ENCODE results near the gene ZNF813.
A peak's percentile ranks its signal among the peaks of the same experiment; 100 is the strongest.
"Not testable (repeated sequence)": the region's sequence is repeated elsewhere in the genome, so short reads cannot be mapped to it uniquely, and the experiment has no call there.

The ZNF813 gene

GRCh38 chr19:53467485-53468262, at the start of gene ZNF813:
Gene ZNF813 (plus strand): TSS chr19:53467733. CDS start chr19:53483823, 16,090 bp downstream.
- DNase-seq: peak; percentile 95

DNA sequence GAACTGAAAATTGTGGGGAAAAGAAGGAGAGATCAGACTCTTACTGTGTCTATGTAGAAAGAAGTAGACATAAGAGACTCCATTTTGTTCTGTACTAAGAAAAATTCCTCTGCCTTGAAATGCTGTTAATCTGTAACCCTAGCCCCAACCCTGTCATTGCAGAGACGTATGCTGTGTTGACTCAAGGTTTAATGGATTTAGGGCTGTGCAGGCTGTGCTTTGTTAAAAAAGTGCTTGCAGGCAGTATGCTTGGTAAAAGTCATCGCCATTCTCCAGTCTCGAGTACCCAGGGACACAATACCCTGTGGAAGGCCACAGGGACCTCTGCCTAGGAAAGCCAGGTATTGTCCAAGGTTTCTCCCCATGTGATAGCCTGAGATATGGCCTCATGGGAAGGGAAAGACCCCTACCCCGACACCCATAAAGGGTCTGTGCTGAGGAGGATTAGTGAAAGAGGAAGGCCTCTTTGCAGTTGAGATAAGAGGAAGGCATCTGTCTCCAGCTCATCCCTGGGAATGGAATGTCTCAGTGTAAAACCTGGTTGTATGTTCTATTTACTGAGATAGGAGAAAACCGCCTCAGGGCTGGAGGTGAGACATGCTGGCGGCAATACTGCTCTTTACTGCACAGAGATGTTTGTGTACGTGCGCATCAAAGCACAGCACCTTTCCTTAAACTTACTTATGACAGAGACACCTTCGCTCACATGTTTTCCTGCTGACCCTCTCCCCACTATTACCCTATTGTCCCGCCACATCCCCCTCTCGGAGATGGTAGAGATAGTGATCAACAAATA, 46.8 kb upstream of the ZNF813 start:
- peak; percentile 50 for DNase-seq

DNA sequence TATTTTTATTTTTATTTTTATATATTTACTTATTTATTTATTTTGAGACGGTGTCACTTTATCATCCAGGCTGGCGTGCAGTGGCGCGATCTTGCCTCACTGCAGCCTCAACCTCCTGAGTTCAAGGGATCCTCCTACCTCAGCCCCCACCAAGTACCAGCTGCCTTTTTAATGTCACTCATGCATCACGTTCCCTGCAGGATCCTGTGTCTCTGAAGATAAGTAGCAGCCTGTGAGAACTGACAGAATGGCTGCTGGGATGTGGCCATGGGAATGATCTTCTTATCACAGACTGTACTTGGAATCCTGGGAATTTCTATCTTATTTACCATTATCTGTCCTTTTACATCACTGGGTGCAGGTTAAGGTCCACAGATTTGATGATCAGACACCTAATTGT, 45.0 kb upstream of the ZNF813 start:
- DNase-seq: peak; percentile 67

GRCh38 chr19:53423074-53423473, 44.5 kb upstream of the ZNF813 start:
- peak; percentile 52 for DNase-seq

GRCh38 chr19:53423680-53424079, 43.9 kb upstream of the ZNF813 start:
- DNase-seq: peak; percentile 54

GRCh38 chr19:53424968-53425597, 42.5 kb upstream of the ZNF813 start:
- peak; percentile 69 for DNase-seq

- peak; percentile 98 for DNase-seq
Observed at GRCh38 chr19:53431399-53432087, 36.0 kb upstream of the ZNF813 start, which contains the start of gene ZNF761. Gene ZNF761 (plus strand): TSS chr19:53431984. CDS start chr19:53447269, 15,285 bp downstream.

- DNase-seq: peak; percentile 56
Observed at GRCh38 chr19:53432088-53432661, 35.4 kb upstream of the ZNF813 start.

DNA sequence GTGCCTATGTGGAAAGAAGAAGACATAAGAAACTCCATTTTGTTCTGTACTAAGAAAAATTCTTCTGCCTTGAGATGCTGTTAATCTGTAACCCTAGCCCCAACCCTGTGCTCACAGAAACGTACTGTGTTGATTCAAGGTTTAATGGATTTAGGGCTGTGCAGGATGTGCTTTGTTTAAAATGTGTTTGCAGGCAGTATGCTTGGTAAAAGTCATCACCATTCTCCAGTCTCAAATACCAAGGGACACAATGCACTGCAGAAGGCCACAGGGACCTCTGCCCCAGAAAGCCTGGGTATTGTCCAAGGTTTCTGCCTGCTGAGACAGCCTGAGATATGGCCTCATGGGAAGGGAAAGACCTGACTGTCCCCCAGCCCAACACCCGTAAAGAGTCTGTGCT, 23.7 kb upstream of the ZNF813 start:
- DNase-seq: not testable (repeated sequence)

GRCh38 chr19:53447196-53447595, 20.3 kb upstream of the ZNF813 start:
- not testable (repeated sequence) for DNase-seq

DNA sequence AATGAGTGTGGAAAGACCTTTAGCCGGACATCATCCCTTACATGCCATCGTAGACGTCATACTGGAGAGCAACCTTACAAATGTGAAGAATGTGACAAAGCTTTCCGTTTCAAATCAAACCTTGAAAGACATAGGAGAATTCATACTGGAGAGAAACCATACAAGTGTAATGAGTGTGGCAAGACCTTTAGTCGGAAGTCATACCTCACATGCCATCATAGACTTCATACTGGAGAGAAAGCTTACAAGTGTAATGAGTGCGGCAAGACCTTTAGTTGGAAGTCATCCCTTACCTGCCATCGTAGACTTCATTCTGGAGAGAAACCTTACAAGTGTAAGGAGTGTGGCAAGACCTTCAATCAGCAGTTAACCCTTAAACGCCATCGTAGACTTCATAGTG, 11.7 kb upstream of the ZNF813 start:
- DNase-seq: no peak

DNA sequence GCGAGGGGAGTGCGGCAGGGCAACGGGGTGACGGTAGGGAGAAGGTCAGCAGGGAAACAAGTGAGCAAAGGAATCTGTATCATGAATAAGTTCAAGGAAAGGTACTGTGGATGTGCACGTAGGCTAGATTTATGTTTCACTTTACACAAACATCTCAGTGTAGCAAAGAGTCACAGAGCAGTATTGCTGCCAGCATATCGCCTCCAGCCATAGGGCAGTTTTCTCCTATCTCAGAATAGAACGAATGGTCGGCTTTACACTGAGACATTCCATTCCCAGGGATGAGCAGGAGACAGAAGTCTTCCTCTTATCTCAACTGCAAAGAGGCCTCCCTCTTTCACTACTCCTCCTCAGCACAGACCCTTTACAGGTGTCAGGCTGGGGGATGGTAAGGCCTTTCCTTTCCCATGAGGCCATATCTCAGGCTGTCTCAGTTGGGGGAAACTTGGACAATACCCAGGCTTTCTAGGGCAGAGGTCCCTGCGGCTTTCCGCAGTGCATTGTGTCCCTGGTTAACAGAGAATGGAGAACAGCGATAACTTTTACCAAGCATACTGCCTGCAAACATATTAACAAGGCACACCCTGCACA, 7.3 kb upstream of the ZNF813 start:
- not testable (repeated sequence) for DNase-seq

- DNase-seq: no peak
Observed at GRCh38 chr19:53461866-53462265, 5.7 kb upstream of the ZNF813 start.

- peak; percentile 19 for DNase-seq
Observed at GRCh38 chr19:53462861-53463260, 4.7 kb upstream of the ZNF813 start.

GRCh38 chr19:53463263-53463662, 4.3 kb upstream of the ZNF813 start:
- peak; percentile 19 for DNase-seq

- peak; percentile 73 for DNase-seq
Observed at GRCh38 chr19:53466726-53467484, 628 bp upstream of the ZNF813 start.

DNA sequence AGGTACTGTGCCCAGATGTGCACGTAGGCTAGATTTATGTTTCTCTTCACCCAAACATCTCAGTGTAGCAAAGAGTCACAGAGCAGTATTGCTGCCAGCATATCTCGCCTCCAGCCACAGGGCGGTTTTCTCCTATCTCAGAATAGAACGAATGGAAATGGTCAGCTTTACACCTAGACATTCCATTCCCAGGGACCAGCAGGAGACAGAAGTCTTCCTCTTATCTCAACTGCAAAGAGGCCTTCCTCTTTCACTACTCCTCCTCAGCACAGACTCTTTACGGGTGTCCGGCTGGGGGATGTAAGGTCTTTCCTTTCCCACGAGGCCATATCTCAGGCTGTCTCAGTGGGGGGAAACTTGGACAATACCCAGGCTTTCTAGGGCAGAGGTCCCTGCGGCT, 1.1 kb downstream of the ZNF813 start:
- DNase-seq: not testable (repeated sequence)

- DNase-seq: no peak
Observed at GRCh38 chr19:53471916-53472315, 4.4 kb downstream of the ZNF813 start.

GRCh38 chr19:53474832-53475231, 7.3 kb downstream of the ZNF813 start:
- not testable (repeated sequence) for DNase-seq

GRCh38 chr19:53475470-53475869, 7.9 kb downstream of the ZNF813 start:
- DNase-seq: not testable (repeated sequence)

DNA sequence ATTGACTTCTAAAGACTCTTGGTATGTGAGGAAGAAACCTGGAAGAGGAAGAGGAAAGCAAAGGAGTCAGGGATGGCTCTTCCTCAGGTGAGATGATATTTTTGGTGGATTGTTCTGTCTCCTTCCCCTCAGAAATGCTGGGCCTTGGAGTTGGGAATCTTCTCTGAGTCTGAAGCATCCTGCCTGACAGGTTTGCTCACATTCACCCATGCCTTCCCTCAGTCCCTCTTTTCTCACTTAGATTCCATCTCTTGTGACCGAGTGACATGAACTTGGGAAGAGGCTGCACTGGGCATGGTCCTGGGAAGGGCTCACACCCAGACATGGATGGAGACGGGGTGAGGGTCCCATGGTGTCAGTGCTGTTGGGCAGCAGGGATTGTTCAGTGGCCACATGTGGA, 16.2 kb downstream of the ZNF813 start:
- DNase-seq: not testable (repeated sequence)
